Activated CD4-positive, CD25-positive, alpha-beta regulatory T cell treated with anti-CD3 and anti-CD28 coated beads, Interleukin-2, amount 50 U/mL, for 72 hours (primary cell): Measurements from ENCODE around the gene EXOC3L2.
"Not testable (repeated sequence)": the region's sequence is repeated elsewhere in the genome, so short reads cannot be mapped to it uniquely, and the experiment has no call there.

Experiments
- DNase-seq: peaks from one replicate; pipeline ENCODE4 v3.0.0; 2021

Gene EXOC3L2

DNA sequence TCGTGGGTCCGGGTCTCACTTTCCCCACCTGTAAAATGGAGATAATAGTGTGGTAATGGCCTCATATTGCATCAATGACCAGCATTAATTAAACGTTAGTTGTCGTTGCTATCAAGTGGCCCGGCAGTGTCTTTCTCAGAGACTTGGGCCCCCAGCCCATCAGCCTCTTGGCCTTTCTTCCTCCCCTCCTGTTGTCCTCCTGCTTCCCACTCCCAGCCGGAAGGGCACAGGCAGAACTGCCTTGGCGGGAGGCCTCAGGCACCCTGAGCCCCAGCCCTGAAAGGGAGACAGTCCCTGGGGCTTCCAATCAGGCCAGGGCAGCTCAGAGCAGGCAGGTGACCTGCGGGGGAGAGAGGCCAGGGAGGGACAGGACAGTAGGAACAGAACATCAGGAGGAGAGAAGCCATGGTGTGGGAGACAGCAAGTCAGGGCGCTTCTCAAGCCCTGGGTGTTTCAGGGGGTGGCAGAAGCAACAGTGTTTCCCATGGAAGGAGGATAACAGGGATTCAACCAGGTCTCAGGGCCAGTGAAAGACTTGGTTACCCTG lies 10.5 kb upstream of the EXOC3L2 start:
- no peak for DNase-seq

DNA sequence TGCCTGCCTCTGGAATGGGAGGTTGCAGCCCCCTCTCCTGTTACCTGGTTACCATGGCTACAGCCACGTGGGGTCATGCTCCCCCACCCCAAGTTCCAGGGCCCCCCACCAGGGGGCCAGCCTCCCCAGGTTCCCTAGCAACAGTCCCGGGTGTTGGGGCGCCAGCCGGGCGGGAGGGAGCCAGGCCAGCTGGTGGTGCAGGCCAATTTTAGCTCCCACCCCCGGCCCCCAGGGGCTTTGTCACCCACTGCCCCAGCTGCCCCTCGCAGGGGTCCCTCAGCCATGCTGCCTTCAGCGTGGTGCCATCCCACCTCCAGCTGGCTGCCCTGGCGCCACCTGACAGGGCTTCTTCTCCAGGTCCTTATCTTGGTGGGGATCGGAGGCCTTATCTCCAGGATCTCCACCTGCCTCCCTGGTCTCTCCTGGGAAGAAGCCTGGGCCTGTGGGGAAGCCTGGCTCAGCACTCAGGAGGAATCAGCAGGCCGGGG lies 8.9 kb upstream of the EXOC3L2 start:
- DNase-seq = no peak

- DNase-seq = no peak
Measured at GRCh38 chr19:45253396-45254027, 8.3 kb upstream of the EXOC3L2 start.

- peak; percentile 42 for DNase-seq
Measured at GRCh38 chr19:45251452-45252354, 6.5 kb upstream of the EXOC3L2 start.

- DNase-seq = peak; percentile 65
Measured at GRCh38 chr19:45250832-45251451, 5.7 kb upstream of the EXOC3L2 start, which contains the start of gene MARK4. Gene MARK4, plus strand, starts transcription at chr19:45251271. Its CDS starts 318 bp downstream, at chr19:45251589.

- DNase-seq = no peak
Measured at GRCh38 chr19:45250216-45250831, 5.1 kb upstream of the EXOC3L2 start.

- no peak for DNase-seq
Measured at GRCh38 chr19:45249261-45250033, 4.2 kb upstream of the EXOC3L2 start.

DNA sequence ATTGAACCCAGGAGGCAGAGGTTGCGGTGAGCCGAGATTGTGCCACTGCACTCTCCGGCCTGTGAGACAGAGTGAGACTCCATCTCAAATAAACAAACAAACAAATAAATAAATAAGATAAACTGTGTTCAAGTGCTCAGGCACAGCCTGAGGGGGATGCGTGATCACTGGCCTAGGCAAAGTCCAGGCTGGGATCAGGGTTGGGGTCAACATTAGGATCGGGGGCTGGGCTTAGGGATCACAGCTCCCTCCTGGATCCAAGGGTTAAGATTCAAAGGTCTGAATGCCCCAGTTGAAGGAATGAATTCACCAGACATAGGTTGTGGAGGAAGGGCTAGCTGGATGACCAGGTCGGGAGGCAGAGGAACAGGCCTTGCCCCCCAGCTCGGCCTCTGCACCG lies 1.9 kb upstream of the EXOC3L2 start:
- DNase-seq = no peak

GRCh38 chr19:45245826-45246225 lies 619 bp upstream of the EXOC3L2 start:
- DNase-seq = no peak

- no peak for DNase-seq
Measured at GRCh38 chr19:45244133-45244794, 943 bp downstream of the EXOC3L2 start.

DNA sequence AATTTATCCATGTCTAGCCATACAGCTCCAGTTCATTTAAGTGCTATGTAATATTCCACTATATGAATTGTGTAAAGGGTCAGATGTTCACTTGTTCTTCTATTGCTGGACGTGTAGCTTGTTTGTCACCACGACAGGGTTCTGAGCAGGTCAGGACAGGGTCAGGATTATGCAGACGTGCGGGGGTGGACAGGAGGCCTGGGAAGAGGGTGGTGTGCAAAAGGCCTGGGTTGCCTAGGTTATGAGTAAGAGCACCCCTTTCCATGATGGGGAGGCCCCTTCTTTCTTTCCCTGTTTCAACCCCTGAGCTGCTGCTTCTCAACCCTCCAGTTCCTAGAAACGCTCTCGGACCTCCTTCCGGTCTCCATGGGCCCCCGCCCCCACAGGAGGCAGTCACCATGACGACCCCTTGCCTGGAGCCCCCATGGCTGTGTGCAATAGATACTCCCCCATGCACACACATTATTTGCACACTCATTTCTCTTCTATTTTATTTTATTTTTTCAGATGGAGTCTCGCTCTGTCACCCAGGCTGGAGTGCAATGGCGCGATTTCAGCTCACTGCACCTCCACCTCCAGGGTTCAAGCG lies 2.0 kb downstream of the EXOC3L2 start:
- DNase-seq = no peak

GRCh38 chr19:45238556-45238955 lies 6.7 kb downstream of the EXOC3L2 start:
- DNase-seq = no peak

GRCh38 chr19:45235485-45235884 lies 9.7 kb downstream of the EXOC3L2 start:
- DNase-seq = no peak

DNA sequence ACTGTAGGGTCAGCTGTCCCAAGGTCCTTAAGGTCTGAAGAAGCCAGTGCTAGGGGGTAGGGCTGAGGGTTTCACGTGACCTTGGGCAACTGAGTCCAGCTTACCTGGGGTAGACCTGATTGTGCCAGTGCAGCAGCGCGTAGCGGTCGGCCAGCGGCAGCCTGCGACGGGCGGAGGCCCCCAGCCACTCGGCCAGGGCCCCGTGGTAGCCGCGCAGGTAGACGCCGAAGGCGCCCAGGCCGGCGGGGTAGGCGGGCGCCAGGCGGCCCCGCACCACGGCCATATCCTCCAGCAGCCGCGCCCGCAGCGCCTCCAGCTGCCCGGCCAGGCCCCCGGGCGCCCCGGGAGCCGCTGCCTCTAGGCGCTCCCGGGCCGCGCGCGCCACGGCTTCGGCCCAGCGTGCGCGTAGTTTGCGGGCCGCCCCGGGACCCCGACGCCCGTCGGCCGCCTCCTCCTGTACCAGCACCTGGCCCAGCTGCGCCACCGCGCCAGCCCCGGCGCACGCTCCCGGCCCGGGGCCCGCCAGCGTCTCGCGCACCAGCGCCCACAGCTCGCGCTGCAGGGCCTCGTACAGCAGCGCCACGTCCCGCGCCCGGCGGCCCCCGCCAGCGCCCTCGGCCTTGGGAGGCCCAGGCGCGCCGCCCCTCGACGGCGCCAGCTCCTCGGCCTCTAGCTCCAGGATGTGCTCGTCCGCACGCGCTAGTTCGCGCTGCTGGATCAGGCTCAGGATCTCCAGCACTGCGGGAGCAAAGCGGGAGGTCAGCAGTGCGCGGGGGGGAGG lies 10.9 kb downstream of the EXOC3L2 start:
- DNase-seq = no peak

GRCh38 chr19:45231891-45232290 lies 13.3 kb downstream of the EXOC3L2 start:
- DNase-seq = no peak

DNA sequence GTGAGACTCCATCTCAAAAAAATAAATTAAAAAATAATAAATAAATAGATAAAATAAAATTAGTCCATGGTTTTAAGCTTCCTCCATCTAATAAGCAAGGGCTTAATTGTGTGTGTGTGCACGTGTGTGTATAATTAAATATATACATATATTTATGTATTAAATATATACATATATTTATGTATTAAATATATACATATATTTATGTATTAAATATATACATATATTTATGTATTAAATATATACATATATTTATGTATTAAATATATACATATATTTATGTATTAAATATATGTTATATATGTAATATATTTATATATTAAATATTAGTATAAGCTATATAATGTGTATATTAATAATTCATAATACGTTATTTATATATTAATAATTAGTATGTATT lies 16.2 kb downstream of the EXOC3L2 start:
- DNase-seq = not testable (repeated sequence)

- no peak for DNase-seq
Measured at GRCh38 chr19:45224645-45225044, 20.6 kb downstream of the EXOC3L2 start.

DNA sequence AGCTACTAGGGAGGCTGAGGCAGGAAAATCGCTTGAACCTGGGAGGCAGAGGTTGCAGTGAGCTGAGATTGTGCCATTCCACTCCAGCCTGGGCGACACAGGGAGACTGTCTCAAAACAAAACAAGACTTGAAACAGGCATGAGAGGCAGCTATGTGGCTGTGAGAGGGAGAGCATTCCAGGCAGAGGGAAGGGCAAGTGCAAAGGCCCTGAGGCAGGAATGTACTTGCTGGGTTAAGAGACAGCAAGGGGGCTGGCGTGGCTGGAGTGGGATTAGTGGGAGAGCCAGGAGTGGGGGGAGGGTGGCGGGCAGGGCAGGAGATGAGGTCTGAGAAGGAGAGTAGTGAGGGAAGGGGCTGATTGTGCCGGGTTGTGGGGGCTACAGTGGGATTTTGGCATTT lies 21.3 kb downstream of the EXOC3L2 start:
- DNase-seq = no peak

GRCh38 chr19:45222724-45223123 lies 22.5 kb downstream of the EXOC3L2 start:
- DNase-seq = no peak
